ENCODE measurements around the gene TMEM14C. TPM values are rescaled to one million over a fixed set of nuclear protein-coding genes. Genes with fewer than 3 reads are reported as not detected.

The TMEM14C gene
- total and polyA plus RNA-seq, 2 experiments from 2014 or later = 123 to 232 TPM

DNA sequence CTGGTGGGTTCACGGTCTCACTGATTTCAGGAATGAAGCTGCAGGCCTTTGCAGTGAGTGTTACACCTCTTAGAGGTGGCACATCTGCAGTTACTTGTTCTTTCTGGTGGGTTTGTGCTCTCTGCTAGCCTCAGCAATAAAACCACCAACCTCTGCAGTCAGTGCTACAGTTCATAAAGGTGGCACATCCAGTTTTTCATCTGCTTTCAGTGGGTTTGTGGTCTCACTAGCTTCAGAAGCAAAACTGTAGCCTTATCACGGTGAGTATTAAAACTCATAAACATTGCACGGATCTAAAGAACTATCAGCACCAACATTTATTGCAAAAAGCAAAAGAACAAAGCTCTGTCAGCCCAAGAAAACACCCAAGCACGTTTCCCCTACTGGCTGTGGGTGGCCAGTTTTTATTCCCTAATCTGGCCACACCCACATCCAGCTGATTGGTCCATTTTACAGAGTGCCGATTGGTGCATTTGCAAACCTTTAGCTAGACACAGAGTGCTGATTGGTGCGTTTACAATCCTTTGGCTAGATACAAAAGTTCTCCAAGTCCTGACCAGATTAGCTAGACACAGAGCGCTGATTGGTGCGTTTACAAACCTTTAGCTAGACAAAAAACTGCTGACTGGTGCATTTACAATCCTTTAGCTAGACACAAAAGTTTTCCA is 3.4 kb upstream of the TMEM14C start:
- Mint-ChIP-seq H3K4me1 (peaks cover 19% of the 10 kb centered on the region), H3K4me3 (no peak overlapping the region), H3K27ac (no peak overlapping the region), H3K27me3 (ENCODE audit: insufficient read depth, low read depth, poor library complexity) (peaks cover 13% of the 10 kb centered on the region), H3K36me3 (ENCODE audit: low read depth) (peaks cover 33% of the 10 kb centered on the region), H3K9me3 (peaks cover 34% of the 10 kb centered on the region)
- TF ChIP-seq ZNF331 (CRISPR knock-in tag; IDR thresholded peaks at IDR 0.05; ENCODE audit: low read depth) = no peak
- TF ChIP-seq, protein P1, sequence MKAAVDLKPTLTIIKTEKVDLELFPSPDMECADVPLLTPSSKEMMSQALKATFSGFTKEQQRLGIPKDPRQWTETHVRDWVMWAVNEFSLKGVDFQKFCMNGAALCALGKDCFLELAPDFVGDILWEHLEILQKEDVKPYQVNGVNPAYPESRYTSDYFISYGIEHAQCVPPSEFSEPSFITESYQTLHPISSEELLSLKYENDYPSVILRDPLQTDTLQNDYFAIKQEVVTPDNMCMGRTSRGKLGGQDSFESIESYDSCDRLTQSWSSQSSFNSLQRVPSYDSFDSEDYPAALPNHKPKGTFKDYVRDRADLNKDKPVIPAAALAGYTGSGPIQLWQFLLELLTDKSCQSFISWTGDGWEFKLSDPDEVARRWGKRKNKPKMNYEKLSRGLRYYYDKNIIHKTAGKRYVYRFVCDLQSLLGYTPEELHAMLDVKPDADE (IDR thresholded peaks at IDR 0.05) = no peak
- TF ChIP-seq, protein P2, sequence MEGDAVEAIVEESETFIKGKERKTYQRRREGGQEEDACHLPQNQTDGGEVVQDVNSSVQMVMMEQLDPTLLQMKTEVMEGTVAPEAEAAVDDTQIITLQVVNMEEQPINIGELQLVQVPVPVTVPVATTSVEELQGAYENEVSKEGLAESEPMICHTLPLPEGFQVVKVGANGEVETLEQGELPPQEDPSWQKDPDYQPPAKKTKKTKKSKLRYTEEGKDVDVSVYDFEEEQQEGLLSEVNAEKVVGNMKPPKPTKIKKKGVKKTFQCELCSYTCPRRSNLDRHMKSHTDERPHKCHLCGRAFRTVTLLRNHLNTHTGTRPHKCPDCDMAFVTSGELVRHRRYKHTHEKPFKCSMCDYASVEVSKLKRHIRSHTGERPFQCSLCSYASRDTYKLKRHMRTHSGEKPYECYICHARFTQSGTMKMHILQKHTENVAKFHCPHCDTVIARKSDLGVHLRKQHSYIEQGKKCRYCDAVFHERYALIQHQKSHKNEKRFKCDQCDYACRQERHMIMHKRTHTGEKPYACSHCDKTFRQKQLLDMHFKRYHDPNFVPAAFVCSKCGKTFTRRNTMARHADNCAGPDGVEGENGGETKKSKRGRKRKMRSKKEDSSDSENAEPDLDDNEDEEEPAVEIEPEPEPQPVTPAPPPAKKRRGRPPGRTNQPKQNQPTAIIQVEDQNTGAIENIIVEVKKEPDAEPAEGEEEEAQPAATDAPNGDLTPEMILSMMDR (conservative IDR thresholded peaks at IDR 0.05; ENCODE audit: low read depth in 2 of 2) = no peak
- no peak for TF ChIP-seq JUNB (IDR thresholded peaks at IDR 0.05; ENCODE audit: unreplicated experiment)
- no peak for TF ChIP-seq STAT1 (IDR thresholded peaks at IDR 0.05; ENCODE audit: unreplicated experiment)
- TF ChIP-seq, protein P3, sequence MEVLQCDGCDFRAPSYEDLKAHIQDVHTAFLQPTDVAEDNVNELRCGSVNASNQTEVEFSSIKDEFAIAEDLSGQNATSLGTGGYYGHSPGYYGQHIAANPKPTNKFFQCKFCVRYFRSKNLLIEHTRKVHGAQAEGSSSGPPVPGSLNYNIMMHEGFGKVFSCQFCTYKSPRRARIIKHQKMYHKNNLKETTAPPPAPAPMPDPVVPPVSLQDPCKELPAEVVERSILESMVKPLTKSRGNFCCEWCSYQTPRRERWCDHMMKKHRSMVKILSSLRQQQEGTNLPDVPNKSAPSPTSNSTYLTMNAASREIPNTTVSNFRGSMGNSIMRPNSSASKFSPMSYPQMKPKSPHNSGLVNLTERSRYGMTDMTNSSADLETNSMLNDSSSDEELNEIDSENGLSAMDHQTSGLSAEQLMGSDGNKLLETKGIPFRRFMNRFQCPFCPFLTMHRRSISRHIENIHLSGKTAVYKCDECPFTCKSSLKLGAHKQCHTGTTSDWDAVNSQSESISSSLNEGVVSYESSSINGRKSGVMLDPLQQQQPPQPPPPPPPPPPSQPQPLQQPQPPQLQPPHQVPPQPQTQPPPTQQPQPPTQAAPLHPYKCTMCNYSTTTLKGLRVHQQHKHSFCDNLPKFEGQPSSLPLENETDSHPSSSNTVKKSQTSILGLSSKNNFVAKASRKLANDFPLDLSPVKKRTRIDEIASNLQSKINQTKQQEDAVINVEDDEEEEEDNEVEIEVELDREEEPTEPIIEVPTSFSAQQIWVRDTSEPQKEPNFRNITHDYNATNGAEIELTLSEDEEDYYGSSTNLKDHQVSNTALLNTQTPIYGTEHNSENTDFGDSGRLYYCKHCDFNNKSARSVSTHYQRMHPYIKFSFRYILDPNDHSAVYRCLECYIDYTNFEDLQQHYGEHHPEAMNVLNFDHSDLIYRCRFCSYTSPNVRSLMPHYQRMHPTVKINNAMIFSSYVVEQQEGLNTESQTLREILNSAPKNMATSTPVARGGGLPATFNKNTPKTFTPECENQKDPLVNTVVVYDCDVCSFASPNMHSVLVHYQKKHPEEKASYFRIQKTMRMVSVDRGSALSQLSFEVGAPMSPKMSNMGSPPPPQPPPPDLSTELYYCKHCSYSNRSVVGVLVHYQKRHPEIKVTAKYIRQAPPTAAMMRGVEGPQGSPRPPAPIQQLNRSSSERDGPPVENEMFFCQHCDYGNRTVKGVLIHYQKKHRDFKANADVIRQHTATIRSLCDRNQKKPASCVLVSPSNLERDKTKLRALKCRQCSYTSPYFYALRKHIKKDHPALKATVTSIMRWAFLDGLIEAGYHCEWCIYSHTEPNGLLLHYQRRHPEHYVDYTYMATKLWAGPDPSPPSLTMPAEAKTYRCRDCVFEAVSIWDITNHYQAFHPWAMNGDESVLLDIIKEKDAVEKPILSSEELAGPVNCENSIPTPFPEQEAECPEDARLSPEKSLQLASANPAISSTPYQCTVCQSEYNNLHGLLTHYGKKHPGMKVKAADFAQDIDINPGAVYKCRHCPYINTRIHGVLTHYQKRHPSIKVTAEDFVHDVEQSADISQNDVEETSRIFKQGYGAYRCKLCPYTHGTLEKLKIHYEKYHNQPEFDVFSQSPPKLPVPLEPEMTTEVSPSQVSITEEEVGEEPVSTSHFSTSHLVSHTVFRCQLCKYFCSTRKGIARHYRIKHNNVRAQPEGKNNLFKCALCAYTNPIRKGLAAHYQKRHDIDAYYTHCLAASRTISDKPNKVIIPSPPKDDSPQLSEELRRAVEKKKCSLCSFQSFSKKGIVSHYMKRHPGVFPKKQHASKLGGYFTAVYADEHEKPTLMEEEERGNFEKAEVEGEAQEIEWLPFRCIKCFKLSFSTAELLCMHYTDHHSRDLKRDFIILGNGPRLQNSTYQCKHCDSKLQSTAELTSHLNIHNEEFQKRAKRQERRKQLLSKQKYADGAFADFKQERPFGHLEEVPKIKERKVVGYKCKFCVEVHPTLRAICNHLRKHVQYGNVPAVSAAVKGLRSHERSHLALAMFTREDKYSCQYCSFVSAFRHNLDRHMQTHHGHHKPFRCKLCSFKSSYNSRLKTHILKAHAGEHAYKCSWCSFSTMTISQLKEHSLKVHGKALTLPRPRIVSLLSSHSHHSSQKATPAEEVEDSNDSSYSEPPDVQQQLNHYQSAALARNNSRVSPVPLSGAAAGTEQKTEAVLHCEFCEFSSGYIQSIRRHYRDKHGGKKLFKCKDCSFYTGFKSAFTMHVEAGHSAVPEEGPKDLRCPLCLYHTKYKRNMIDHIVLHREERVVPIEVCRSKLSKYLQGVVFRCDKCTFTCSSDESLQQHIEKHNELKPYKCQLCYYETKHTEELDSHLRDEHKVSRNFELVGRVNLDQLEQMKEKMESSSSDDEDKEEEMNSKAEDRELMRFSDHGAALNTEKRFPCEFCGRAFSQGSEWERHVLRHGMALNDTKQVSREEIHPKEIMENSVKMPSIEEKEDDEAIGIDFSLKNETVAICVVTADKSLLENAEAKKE (CRISPR knock-in tag; IDR thresholded peaks at IDR 0.05) = no peak
- no peak for TF ChIP-seq NANOG (IDR thresholded peaks at IDR 0.05; ENCODE audit: borderline replicate concordance)
- no peak for TF ChIP-seq EZH2 (IDR thresholded peaks at IDR 0.05; ENCODE audit: low read depth, unreplicated experiment)
- TF ChIP-seq, protein P4, sequence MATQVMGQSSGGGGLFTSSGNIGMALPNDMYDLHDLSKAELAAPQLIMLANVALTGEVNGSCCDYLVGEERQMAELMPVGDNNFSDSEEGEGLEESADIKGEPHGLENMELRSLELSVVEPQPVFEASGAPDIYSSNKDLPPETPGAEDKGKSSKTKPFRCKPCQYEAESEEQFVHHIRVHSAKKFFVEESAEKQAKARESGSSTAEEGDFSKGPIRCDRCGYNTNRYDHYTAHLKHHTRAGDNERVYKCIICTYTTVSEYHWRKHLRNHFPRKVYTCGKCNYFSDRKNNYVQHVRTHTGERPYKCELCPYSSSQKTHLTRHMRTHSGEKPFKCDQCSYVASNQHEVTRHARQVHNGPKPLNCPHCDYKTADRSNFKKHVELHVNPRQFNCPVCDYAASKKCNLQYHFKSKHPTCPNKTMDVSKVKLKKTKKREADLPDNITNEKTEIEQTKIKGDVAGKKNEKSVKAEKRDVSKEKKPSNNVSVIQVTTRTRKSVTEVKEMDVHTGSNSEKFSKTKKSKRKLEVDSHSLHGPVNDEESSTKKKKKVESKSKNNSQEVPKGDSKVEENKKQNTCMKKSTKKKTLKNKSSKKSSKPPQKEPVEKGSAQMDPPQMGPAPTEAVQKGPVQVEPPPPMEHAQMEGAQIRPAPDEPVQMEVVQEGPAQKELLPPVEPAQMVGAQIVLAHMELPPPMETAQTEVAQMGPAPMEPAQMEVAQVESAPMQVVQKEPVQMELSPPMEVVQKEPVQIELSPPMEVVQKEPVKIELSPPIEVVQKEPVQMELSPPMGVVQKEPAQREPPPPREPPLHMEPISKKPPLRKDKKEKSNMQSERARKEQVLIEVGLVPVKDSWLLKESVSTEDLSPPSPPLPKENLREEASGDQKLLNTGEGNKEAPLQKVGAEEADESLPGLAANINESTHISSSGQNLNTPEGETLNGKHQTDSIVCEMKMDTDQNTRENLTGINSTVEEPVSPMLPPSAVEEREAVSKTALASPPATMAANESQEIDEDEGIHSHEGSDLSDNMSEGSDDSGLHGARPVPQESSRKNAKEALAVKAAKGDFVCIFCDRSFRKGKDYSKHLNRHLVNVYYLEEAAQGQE (IDR thresholded peaks at IDR 0.05; ENCODE audit: unreplicated experiment) = no peak
- TF ChIP-seq CREB1 (CRISPR knock-in tag; IDR thresholded peaks at IDR 0.05; ENCODE audit: low read depth) = no peak
- TF ChIP-seq EZH2phosphoT487 (IDR thresholded peaks at IDR 0.05; ENCODE audit: unreplicated experiment) = no peak
- no peak for TF ChIP-seq POLR2AphosphoS5 (IDR thresholded peaks at IDR 0.05; ENCODE audit: low read depth)
- TF ChIP-seq ZNF114 (CRISPR knock-in tag; IDR thresholded peaks at IDR 0.05) = no peak
- Histone ChIP-seq H3K27ac (ENCODE audit: low read depth) (no peak overlapping the region), H3K4me1 (ENCODE audit: insufficient read depth) (peaks cover 16% of the 10 kb centered on the region), H3K9me2 (ENCODE audit: insufficient read depth) (no peaks in the 10 kb centered on the region), H3F3A (replicated peaks; ENCODE audit: low read depth) (peaks cover 23% of the 10 kb centered on the region), H3K4me3 (no peak overlapping the region), H3K27me3 (ENCODE audit: insufficient read depth) (no peaks in the 10 kb centered on the region), H3K4me2 (no peak overlapping the region), H2AFZ (no peak overlapping the region), H3K79me2 (replicated peaks; ENCODE audit: insufficient read depth) (peaks cover 12% of the 10 kb centered on the region), H4K20me1 (replicated peaks; ENCODE audit: insufficient read depth) (no peaks in the 10 kb centered on the region), H3K36me3 (ENCODE audit: insufficient read depth) (peaks cover 5% of the 10 kb centered on the region; the same call in 1 of the 2 replicates)
- DNase-seq (ENCODE audit: low spot score) = no peak
- no peak for ATAC-seq

All from GM23338 (cell line).